ENCODE data around the gene PTPRG. TPM values are rescaled to one million over a fixed set of nuclear protein-coding genes. Genes with fewer than 3 reads are reported as not detected.

PTPRG gene
- total and polyA plus RNA-seq, 2 of the 13 experiments (the other 11 are each of a cell fraction or from before 2014, with no cell fraction given), result 8.0 to 25.3 TPM

DNA sequence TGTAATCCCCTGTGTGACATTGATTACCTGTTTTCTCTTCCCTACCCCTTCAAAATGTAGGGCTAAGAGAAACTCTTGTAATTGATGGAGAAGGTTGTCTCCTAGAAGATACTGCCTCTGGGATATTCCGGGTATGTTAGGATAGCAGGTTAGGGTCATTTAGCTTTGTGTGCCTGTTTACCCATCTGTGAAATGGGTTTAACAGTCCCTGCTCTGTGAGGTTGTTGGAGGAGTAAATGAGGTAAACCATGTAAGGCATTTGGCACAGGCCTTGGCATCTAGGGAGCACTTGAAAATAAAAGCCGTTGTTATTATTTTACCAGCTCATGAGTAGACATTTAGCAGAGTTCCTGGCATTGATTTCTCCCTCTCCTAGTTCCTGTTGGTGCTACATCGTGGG, 16.4 kb downstream of the PTPRG start:
- Histone ChIP-seq H4K20me1 (ENCODE audit: insufficient read depth, low read length) (peaks cover 4% of the 10 kb centered on the region), H3K4me1 (ENCODE audit: insufficient read depth, low read length) (peaks cover 23% of the 10 kb centered on the region), H3K9ac (ENCODE audit: insufficient read depth, low read depth, low read length) (no peak overlapping the region), H3K27ac (ENCODE audit: extremely low read length, insufficient read depth, low read length) (no peak overlapping the region), H3K36me3 (replicated peaks in 1 of 2; ENCODE audit: control insufficient read depth in 1 of 2, insufficient read depth in 2 of 2, low read length in 2 of 2) (no peaks in the 10 kb centered on the region; a peak in 1 of 5 replicates), H3K79me2 (ENCODE audit: insufficient read depth, low read length) (peaks cover 63% of the 10 kb centered on the region), H3K4me2 (ENCODE audit: low read depth, low read length) (no peak overlapping the region), H3K4me3 (replicated peaks in 1 of 3; ENCODE audit: insufficient read depth in 1 of 3, low read depth in 2 of 3, low read length in 3 of 3) (no peak overlapping the region), H3K27me3 (ENCODE audit: control insufficient read depth in 1 of 2, insufficient read depth in 2 of 2, low read length in 2 of 2) (no peaks in the 10 kb centered on the region), H2AFZ (ENCODE audit: low read length) (no peak overlapping the region), H3K9me3 (ENCODE audit: low read length) (no peaks in the 10 kb centered on the region)
- TF ChIP-seq ZMYM3 (CRISPR knock-in tag; IDR thresholded peaks at IDR 0.05) (peak; percentile 55; the same call in 1 of the 2 replicates), ZNF629 (CRISPR knock-in tag; conservative IDR thresholded peaks at IDR 0.05) (peak; percentile 89), HOXA9 (CRISPR knock-in tag; IDR thresholded peaks at IDR 0.05; ENCODE audit: borderline replicate concordance) (no peak), KDM1A (CRISPR knock-in tag; IDR thresholded peaks at IDR 0.05) (0 out of 2 replicates have a peak, but pooled peaks have one; percentile 47)
- CTCF ChIA-PET (ENCODE audit: low intra/inter-chr PET ratio, low total read pairs), result no interaction called here
- POLR2A ChIA-PET, result interaction anchor here (0.5 to 1.9 kb wide), 2 partner anchors 16 to 33 kb away, joined by 3 to 8 read pairs; partner anchors contain the start of gene PTPRG
- WGBS (ENCODE audit: low lambda C conversion rate), result 98% methylated on average over 3 of the region's 3 CpGs
- in situ Hi-C loops (cut with HindIII; ENCODE audit: extremely low pct_ligation_motif_present, low pct_unique_long_range_greater_than_20kb) (no loop called here), intact Hi-C loops (cut with micrococcal nuclease; ENCODE audit: unreplicated experiment) (no loop called here)
- DNase-seq (ENCODE audit: low spot score) (no peak), FAIRE-seq (no peak), ATAC-seq (no peak)
- BruUV-seq (replicated peaks), result no TSS peak

DNA sequence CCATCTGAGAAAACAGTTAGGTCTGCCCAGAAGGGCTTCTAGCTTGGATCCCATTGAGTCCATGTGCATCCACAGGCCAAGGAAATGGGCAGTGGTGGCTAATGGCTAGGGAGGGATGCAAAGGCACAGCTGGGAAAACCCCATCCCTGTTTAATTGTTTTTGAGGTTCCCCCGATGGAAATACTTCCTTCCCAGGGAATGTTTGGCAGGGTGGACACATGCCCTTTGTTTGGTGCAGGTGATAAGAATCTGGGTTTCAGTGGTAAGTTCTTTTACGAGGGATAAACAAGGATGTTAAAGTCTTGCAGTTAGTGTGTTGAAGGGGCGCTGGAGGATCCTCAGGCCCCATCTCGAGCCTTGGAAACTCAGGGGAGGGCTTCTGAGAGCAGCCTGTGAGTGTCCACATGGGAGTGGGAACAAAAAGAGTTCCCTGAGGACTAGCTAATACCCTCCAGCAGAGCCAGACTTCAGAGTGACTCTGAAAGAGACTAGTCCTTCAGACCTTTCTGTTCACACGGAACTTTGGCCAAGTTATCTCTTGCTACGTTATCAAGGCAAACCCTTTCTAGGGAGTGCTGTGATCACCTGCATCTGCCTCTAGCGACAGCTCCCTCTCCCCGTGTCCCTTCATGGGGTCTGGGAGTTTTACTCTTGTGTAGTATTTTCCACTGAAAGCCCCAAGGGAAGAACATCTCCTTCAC, 17.4 kb downstream of the PTPRG start:
- POLR2A ChIA-PET, result interaction anchor here (1.7 to 1.9 kb wide), 2 partner anchors 16 to 17 kb away, joined by 3 to 8 read pairs; partner anchors contain the start of gene PTPRG
- no peaks in the 10 kb centered on the region for H3K27me3 ChIP-seq (ENCODE audit: control insufficient read depth in 1 of 2, insufficient read depth in 2 of 2, low read length in 2 of 2)
- in situ Hi-C loops (cut with HindIII; ENCODE audit: extremely low pct_ligation_motif_present, low pct_unique_long_range_greater_than_20kb) (no loop called here), intact Hi-C loops (cut with micrococcal nuclease; ENCODE audit: unreplicated experiment) (no loop called here)
- no peak overlapping the region for H3K4me2 ChIP-seq (ENCODE audit: low read depth, low read length)
- H3K9ac ChIP-seq (ENCODE audit: insufficient read depth, low read depth, low read length), result no peak overlapping the region
- H3K4me1 ChIP-seq (ENCODE audit: insufficient read depth, low read length), result peaks cover 30% of the 10 kb centered on the region
- H2AFZ ChIP-seq (ENCODE audit: low read length), result no peak overlapping the region
- H3K4me3 ChIP-seq (replicated peaks in 1 of 3; ENCODE audit: insufficient read depth in 1 of 3, low read depth in 2 of 3, low read length in 3 of 3), result no peak overlapping the region
- peaks cover 4% of the 10 kb centered on the region for H4K20me1 ChIP-seq (ENCODE audit: insufficient read depth, low read length)
- ATAC-seq, result peak; percentile 65
- H3K36me3 ChIP-seq (replicated peaks in 1 of 2; ENCODE audit: control insufficient read depth in 1 of 2, insufficient read depth in 2 of 2, low read length in 2 of 2), result no peaks in the 10 kb centered on the region; a peak in 2 of 5 replicates
- H3K9me3 ChIP-seq (ENCODE audit: low read length), result no peaks in the 10 kb centered on the region
- BruUV-seq (replicated peaks), result no TSS peak
- 87% methylated on average over 7 of the region's 8 CpGs for WGBS (ENCODE audit: low lambda C conversion rate)
- peaks cover 66% of the 10 kb centered on the region for H3K79me2 ChIP-seq (ENCODE audit: insufficient read depth, low read length)
- CTCF ChIA-PET (ENCODE audit: low intra/inter-chr PET ratio, low total read pairs), result no interaction called here
- DNase-seq (ENCODE audit: low spot score), result no peak
- FAIRE-seq, result no peak
- H3K27ac ChIP-seq (ENCODE audit: extremely low read length, insufficient read depth, low read length), result no peak overlapping the region
- TF ChIP-seq, protein P1, sequence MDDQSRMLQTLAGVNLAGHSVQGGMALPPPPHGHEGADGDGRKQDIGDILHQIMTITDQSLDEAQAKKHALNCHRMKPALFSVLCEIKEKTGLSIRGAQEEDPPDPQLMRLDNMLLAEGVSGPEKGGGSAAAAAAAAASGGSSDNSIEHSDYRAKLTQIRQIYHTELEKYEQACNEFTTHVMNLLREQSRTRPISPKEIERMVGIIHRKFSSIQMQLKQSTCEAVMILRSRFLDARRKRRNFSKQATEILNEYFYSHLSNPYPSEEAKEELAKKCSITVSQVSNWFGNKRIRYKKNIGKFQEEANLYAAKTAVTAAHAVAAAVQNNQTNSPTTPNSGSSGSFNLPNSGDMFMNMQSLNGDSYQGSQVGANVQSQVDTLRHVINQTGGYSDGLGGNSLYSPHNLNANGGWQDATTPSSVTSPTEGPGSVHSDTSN (CRISPR knock-in tag; IDR thresholded peaks at IDR 0.05; ENCODE audit: borderline replicate concordance), result no peak
- TF ChIP-seq AKNA (CRISPR knock-in tag; IDR thresholded peaks at IDR 0.05; ENCODE audit: borderline replicate concordance), result no peak

All from HepG2 (cell line).